ENCODE results near the gene HOXA4.

- TF ChIP-seq, protein P1, sequence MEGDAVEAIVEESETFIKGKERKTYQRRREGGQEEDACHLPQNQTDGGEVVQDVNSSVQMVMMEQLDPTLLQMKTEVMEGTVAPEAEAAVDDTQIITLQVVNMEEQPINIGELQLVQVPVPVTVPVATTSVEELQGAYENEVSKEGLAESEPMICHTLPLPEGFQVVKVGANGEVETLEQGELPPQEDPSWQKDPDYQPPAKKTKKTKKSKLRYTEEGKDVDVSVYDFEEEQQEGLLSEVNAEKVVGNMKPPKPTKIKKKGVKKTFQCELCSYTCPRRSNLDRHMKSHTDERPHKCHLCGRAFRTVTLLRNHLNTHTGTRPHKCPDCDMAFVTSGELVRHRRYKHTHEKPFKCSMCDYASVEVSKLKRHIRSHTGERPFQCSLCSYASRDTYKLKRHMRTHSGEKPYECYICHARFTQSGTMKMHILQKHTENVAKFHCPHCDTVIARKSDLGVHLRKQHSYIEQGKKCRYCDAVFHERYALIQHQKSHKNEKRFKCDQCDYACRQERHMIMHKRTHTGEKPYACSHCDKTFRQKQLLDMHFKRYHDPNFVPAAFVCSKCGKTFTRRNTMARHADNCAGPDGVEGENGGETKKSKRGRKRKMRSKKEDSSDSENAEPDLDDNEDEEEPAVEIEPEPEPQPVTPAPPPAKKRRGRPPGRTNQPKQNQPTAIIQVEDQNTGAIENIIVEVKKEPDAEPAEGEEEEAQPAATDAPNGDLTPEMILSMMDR (IDR thresholded peaks at IDR 0.05): no peak
- no peak for TF ChIP-seq POLR2A (IDR thresholded peaks at IDR 0.05)
Measured at GRCh38 chr7:27152816-27153442, 22.4 kb upstream of the HOXA4 start.
